ENCODE results near the gene MT1HL1.
"Not testable (repeated sequence)": the region's sequence is repeated elsewhere in the genome, so short reads cannot be mapped to it uniquely, and the experiment has no call there.

The MT1HL1 gene

GRCh38 chr1:237013608-237014007 lies 9.4 kb upstream of the MT1HL1 start:
- DNase-seq = no peak

DNA sequence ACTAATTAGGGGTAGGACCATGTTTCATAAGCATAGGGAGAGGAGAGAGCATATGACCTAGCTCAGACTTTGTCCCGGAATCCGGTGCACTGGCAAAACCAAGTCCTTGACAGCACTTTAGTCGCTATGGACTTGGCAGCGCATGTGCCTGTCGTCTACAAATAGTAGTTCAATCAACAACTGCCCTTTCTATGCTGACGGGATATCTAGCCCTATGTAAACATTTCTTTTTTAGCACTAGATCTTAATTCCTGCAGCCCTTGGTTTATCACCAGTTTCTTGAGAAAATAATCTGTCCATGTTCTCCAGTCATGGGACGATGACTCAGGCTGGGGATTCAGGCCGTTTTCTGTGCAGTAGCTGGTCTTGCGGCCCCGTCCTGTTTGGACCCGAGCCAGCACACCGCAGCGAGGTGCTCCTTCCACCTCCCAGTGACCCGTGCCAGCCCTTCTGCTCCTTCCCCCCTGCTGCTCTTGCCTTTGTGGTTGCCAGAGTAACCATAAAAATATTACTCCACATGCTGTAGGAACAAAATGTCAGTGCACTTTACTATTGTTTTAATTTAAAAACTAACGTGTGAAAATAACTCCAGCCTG lies 8.6 kb upstream of the MT1HL1 start:
- no peak for DNase-seq

GRCh38 chr1:237012361-237012760 lies 8.1 kb upstream of the MT1HL1 start:
- DNase-seq = no peak

DNA sequence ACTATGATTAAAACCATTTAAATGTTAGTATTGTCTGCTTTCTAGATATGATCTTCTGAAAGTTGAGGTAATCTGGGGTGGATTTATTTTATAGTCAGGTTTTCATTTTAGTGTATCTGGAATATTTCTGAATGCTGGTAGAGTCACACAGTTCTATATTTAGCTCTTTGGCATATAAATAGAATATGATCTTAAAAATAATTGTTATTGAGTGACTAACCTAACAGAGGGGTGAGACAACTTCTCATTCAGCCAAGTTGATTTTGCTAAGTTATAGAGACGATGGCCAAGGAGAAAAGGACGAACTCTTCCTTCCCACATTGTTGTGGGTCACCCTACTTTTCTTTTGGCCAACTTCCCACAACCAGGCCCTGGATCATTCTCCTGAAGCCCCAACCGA lies 7.2 kb upstream of the MT1HL1 start:
- no peak for DNase-seq

DNA sequence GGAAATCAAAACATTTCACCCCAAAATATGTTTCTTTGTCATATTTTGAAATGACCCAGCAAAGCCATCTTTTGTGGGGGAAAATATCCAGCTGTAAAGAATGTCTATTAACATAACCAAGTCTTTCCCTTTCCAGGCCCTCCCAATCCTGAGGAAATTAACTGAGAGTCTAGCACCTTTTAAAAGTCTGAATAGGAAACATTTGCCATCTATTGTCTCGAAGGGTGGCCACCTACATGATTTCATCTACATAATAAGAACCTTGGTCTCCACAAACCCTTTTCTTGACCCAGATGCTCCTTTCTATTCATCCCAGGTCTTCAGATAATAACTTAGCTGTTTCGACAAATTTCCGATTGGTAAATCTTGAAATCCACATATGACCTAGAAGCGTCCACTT lies 5.4 kb upstream of the MT1HL1 start:
- no peak for DNase-seq

DNA sequence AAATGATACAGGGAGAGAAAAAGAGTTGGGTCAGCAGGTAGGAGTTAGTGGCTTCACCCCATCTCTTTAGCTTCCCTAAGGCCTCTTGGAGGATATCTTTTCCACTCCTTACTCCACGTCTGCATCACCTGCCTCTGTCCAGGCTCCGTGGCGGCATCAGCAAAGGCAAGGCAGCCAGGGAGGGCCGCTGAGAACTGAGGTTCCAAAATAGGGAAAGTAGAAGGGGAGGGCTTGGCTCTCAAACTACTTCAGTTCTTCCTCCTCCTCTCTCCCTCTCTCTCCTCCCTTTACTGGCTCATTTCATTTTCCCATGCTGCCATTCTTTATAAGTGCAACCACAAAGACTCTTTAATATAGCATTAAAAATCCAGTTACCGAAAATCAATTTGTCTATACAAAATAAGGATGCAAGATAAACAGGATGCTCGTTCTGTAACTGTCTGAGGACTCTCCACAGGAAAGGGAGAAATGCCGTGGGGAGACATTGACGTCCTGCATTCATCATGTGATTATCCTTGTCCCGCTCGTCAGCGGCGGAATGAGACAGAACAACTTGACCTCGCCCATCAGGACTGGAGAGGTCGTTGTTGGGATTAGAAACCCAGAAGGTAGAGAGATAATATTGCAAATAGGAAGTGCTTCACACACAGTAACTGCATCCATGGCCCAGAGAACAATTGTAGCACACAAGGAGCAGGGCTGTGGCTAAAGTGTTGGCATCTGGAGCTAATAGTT lies 3.1 kb upstream of the MT1HL1 start:
- no peak for DNase-seq

- DNase-seq = no peak
Measured at GRCh38 chr1:237005674-237006073, 1.4 kb upstream of the MT1HL1 start.

GRCh38 chr1:237003516-237003915 lies 725 bp downstream of the MT1HL1 start:
- DNase-seq = no peak

- no peak for DNase-seq
Measured at GRCh38 chr1:237000191-237000590, 4.0 kb downstream of the MT1HL1 start.

DNA sequence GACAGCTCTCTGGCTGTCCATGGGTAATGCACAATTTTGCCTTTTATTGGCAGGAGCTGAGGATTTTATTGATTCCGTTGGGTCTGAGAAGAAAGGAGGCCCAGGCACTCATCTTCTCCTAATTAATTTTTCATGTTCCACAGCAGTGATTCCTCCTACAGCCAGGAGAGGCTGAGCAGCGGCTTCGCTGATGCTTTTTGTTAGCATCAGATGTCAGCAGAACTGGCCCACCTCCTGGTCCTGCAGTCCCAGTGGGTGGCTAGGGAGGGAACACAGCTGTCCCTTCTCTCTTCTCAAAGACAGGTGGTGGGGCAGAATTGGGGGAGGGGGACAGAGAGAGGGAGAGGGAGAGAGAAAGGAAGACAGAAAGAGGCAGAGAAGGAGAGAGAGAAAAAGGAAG lies 5.7 kb downstream of the MT1HL1 start:
- no peak for DNase-seq

DNA sequence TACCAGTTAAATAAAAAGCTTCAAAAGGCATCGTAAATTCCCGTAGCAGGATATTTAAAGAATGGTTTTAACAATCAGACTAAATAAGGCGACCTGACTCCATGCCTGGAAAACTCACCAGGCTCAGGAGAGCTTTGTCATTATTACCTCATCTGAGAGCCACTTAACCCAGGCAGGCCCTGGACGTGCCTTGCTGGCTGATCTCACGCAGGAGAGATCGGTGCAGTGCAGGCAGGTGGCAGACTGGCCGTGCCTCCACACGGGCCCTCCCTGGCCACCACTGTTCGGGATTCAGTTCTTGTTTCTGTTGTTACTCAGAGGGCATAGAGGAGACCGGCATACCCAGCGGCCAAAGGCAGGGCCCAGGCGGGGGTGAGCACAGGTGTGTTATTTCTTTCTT lies 6.4 kb downstream of the MT1HL1 start:
- no peak for DNase-seq

DNA sequence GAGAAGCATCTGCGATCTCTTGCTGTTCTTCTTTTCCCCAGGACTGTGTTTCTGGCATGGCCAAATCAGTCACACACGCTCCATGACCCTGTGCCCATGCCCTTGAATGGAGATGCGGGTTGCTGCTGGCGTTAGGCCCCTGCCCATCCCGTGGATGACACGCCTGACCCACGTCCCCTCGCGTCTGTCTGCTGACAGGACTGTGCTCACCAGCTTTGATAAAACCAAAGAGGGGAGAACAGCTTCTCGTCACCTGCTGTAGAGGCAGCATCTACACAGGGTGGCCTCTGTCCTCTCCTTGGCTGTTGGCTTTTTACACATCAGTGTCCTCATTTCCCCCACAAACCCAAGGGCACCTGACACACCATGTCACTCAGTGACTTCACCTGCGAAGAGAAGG lies 6.9 kb downstream of the MT1HL1 start:
- DNase-seq = no peak

DNA sequence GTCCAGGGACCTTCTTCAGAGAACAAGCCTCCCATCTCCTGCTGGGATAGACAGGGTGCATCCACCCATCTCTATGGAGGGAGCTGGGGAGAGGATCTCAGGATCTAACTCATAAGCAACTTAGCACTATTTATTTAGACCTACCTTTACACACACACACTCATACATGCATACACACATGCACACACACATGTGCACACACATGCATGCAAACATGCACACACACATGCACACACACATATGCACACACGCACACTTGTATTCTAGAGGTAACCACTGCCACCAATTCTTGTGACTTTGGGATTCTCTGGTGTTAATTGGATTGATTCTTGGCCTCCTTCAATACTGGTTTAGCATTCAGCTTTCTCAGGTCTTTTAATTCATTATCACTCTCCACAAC lies 9.8 kb downstream of the MT1HL1 start:
- no peak for DNase-seq

DNA sequence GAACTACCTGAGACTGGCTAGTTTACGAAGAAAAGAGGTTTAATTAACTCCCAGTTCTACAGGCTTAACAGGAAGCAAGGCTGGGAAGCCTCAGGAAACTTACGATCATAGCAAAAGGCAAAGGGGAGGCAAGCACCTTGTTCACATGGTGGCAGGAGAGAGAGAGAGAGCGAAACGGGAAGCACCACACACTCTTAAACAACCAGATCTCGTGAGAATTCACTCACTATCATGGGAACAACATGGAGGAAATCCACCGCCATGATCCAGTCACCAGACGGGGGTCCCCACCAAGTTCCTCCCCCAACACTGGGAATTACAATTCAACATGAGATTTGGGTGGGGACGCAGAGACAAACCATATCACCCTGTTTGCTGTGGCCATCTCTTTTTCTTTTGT lies 11.8 kb downstream of the MT1HL1 start:
- no peak for DNase-seq

DNA sequence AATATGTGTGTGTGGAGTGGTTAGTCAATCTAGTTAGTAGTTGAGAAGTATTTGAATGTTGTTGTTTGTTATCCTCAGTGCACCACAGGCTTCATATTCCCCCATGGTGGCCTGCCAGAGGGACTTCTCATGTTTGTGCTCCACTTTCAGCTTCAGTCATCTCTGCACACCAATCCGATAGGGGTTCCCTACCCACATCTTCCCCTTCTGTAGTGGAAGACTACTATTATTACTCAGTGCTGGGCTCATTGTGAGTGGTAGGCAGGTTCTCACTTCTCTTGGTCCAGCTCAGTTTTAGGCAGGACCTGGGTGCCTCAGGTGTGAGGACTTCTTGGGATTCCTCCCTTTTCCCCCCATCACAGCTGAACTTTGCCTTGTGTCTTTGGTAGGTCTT lies 14.2 kb downstream of the MT1HL1 start:
- DNase-seq = no peak

- DNase-seq = no peak
Measured at GRCh38 chr1:236989290-236990051, 14.8 kb downstream of the MT1HL1 start.

- no peak for DNase-seq
Measured at GRCh38 chr1:236983818-236984217, 20.4 kb downstream of the MT1HL1 start.

GRCh38 chr1:236982380-236982779 lies 21.9 kb downstream of the MT1HL1 start:
- no peak for DNase-seq

DNA sequence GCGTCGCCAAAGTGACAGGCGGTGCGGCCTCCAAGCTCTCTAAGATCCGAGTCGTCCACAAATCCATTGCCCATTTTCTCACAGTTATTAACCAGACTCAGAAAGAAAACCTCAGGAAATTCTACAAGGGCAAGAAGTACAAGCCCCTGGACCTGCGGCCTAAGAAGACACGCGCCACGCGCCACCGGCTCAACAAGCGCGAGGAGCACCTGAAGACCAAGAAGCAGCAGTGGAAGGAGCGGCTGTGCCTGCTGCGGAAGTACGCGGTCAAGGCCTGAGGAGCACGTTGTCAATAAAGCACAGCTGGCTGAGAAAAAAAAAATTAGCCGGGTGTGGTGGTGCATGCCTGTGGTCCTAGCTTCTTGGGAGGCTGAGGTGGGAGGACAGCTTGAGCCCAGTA lies 22.8 kb downstream of the MT1HL1 start:
- not testable (repeated sequence) for DNase-seq

DNA sequence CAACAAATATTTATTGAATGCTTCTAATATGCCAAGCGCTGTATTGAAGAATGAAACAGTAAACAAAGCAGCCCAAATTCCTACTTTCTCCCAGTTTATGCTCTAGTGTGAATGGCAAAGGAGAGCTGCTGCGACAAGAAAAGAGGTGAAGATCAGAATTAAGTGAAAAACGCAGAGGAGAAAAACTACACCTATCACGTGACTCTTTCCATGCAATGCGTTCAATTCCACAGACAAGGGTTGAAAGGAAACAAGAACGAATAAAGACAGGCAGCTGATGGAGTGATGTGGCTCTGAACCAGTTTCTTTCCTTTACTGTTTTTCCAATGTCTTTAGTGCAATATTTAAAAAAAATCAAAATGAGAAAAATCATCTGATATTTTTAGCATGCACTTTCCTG lies 23.6 kb downstream of the MT1HL1 start:
- no peak for DNase-seq

DNA sequence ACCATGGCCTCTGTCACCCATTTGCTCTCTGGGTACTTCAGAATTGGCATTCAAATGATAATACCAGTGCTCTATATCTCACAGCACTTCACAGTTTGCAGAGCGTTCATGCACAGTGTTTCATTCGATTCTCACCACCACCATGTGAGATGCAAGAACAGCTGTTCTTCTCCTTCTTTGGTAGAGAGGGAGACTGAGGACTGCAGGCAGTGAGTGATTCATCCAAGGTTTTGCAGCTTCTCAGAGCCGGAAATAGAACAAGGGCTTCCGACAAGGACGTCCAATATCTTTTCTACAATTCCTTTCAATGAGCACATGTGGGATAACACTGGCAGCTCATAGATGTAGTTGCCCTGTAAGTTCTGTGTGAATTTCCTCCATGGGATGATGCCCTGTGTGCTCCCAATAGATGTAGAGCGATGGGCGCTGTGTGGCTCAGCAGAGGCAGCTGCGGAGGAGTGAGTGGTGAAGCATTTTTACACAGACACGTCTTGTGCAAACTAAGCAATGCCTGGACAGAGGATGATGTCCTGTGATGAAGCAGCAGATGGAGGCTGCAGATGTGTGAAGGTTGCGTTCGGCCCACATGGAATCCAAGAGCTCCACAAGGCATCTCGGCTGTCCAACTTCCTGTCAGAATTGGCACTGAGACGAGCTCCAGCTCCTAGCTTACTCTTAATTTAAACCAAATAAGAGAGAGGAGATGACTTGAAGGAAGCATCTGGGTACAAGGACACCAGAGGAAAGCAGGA lies 24.9 kb downstream of the MT1HL1 start:
- DNase-seq = no peak

- DNase-seq = no peak
Measured at GRCh38 chr1:236978740-236979139, 25.5 kb downstream of the MT1HL1 start.

DNA sequence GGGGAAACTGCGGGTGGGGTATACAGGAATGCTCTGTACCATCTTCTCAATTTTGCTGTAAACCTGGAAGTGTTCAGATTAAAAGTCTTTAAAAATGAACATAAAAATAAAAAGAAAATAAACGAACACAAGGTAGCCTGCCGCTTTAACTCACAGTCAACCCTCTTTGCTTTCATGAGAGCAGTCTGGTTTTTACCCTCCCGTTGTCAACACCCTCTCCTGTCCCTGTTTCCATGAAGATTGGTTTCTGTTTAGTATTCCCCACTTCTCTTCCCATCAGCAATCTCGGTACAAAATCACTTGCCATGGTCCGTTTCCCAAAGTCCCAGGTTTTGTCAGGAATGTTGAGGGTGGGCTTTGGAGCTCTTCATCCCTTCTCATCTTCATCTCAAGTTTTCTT lies 28.8 kb downstream of the MT1HL1 start:
- no peak for DNase-seq

DNA sequence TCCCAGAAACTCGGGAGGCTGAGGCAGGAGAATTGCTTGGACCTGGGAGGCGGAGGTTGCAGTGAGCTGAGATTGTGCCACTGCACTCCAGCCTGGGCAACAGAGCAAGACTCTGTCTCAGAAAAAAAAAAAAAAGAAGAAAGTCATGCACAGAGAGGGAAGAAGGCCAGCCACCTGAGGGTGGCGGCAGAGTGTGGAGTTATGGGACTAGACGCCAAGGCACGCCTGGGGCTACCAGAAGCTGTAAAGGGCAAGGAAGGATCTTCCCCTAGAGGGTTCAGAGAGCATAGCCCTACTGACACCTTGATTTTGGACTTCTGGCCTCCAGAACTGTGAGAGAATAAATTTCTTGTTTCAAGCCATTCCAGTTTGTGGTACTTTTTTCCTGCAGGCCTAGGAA lies 30.2 kb downstream of the MT1HL1 start:
- not testable (repeated sequence) for DNase-seq
